Left kidney (tissue), 2 donors: ENCODE measurements around the gene AKAP7. TPM values are rescaled to one million over a fixed set of nuclear protein-coding genes. Genes with fewer than 3 reads are reported as not detected.
"Not testable (repeated sequence)": the region's sequence is repeated elsewhere in the genome, so short reads cannot be mapped to it uniquely, and the experiment has no call there.

Experiments used
- DNase-seq: peaks from one replicate; pipeline ENCODE4 v3.0.0-alpha.2; 2013
- polyA plus RNA-seq: library from polyadenylated mRNA; unstranded; fragments of 120-200 nt; gene quantifications from one replicate; pipeline ENCODE4 v1.2.1, GENCODE V29; 2013; ENCODE audit not compliant: insufficient read length

AKAP7 gene
- polyA plus RNA-seq, 1 donor = 18.5 TPM

- DNase-seq = no peak
Observed at GRCh38 chr6:131293472-131293911, 158.2 kb downstream of the AKAP7 start.

- no peak for DNase-seq
Observed at GRCh38 chr6:131295081-131295480, 159.8 kb downstream of the AKAP7 start.

GRCh38 chr6:131300826-131301225 lies 165.6 kb downstream of the AKAP7 start:
- not testable (repeated sequence) for DNase-seq

- no peak for DNase-seq
Observed at GRCh38 chr6:131303338-131303930, 168.2 kb downstream of the AKAP7 start.

- DNase-seq = no peak
Observed at GRCh38 chr6:131305037-131305850, 170.0 kb downstream of the AKAP7 start.

GRCh38 chr6:131309437-131309836 lies 174.2 kb downstream of the AKAP7 start:
- no peak for DNase-seq

- no peak for DNase-seq
Observed at GRCh38 chr6:131314838-131315237, 179.6 kb downstream of the AKAP7 start.

- DNase-seq = no peak
Observed at GRCh38 chr6:131316654-131317053, 181.4 kb downstream of the AKAP7 start.

- DNase-seq = no peak
Observed at GRCh38 chr6:131317516-131317915, 182.2 kb downstream of the AKAP7 start.

- no peak for DNase-seq
Observed at GRCh38 chr6:131321589-131321988, 186.3 kb downstream of the AKAP7 start.

- DNase-seq = no peak
Observed at GRCh38 chr6:131322125-131322524, 186.9 kb downstream of the AKAP7 start.

- DNase-seq = not testable (repeated sequence)
Observed at GRCh38 chr6:131325669-131326068, 190.4 kb downstream of the AKAP7 start.

- DNase-seq = not testable (repeated sequence)
Observed at GRCh38 chr6:131328727-131329126, 193.5 kb downstream of the AKAP7 start.

GRCh38 chr6:131331151-131331550 lies 195.9 kb downstream of the AKAP7 start:
- DNase-seq = no peak

- DNase-seq = no peak
Observed at GRCh38 chr6:131331873-131332781, 196.9 kb downstream of the AKAP7 start.

Other genes starting within 250 kb of the AKAP7 start
- 206 TPM for gene EPB41L2, start 72.2 kb upstream of the AKAP7 start, polyA plus RNA-seq